Measurements from ENCODE around the gene LIPE.

Gene LIPE

DNA sequence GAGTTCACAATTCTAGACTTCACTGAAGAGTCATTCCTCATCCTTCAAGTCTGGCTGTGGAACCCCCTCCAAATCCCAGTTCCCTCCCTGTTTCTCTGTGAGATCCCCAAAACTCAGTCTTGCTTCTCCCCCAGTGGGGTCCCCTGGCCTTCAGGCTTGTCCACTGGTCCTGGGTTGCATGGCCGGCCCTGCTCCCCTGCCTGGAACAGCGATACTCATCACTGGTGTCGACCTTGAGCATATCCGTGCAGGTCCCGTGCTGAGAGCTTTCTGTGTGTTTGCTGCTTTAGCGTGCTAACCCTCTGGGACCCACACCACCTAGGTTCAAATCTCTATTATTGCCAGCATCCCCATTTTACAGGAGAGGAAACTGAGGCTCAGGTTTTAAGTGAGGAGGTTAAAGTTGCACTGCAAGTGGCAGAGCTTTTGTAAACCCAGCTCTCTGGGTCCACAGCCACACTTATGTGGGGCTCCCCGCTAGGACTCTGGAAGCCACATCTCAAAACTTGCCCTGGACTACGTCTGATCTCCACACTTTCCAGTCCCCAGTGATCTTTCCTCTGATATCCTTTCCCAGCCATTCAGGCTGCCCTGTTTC, 15.5 kb downstream of the LIPE start:
- DNase-seq (ENCODE audit: low read depth in 2 of 2) = no peak

GRCh38 chr19:42410371-42410770, 16.8 kb downstream of the LIPE start:
- DNase-seq (ENCODE audit: low read depth in 2 of 2) = no peak

- no peak for DNase-seq (ENCODE audit: low read depth in 2 of 2)
Observed at GRCh38 chr19:42409477-42409876, 17.7 kb downstream of the LIPE start.

- DNase-seq (ENCODE audit: low read depth in 2 of 2) = no peak
Observed at GRCh38 chr19:42407816-42408175, 19.4 kb downstream of the LIPE start.

DNA sequence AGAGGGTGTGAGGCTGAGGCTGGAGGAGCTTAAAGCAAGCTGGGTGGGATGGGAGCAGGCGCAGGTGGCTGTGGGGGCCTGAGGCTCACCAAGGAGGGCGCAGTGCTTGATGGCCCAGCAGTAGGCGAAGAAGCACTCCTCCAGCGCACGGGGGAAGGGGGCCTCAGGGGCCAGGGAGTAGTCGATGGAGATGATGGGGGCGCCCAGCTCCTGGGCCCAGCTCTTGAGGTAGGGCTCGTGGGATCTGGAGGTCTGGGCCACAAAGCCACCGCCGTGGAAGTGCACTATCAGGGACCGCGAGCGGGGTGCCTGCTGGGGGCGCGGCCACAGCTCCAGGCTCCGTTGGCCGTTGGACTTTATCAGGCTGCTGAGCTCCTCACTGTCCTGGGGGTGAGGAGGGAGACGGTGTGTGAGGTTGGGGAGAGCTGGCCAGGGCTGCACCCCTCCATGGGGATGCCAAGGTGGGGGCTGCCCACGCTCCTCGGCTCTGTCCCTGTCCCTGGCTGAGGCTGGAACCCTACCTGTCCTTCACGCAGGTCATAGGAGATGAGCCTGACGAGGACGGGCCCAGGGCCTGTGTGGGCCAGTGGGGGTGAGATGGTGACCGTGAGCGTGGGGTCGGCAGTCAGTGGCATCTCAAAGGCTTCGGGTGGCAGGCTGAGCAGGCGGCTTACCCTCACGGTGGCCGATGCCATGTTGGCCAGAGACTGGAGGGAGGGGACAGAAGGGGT, 19.9 kb downstream of the LIPE start:
- DNase-seq (ENCODE audit: low read depth in 2 of 2) = no peak

GRCh38 chr19:42406111-42406510, 21.1 kb downstream of the LIPE start:
- no peak for DNase-seq (ENCODE audit: low read depth in 2 of 2)

DNA sequence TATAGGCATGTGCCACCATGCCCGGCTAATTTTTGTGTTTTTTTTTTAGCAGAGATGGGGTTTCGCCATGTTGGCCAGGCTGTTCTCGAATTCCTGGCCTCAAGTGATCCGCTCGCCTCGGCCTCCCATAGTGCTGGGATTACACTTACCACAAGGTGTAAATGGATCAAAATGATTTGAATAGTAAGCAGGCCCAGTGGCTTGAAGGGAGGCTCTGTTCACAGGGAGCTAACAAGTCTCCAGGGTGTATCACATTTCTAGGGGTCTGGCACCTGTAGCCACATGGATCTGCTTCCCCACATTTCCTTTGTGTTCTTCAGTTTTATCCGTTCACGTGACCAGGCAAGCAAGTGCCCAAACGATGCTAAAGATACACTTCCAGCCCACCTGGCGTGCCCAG, 23.6 kb downstream of the LIPE start:
- no peak for DNase-seq (ENCODE audit: low read depth in 2 of 2)

DNA sequence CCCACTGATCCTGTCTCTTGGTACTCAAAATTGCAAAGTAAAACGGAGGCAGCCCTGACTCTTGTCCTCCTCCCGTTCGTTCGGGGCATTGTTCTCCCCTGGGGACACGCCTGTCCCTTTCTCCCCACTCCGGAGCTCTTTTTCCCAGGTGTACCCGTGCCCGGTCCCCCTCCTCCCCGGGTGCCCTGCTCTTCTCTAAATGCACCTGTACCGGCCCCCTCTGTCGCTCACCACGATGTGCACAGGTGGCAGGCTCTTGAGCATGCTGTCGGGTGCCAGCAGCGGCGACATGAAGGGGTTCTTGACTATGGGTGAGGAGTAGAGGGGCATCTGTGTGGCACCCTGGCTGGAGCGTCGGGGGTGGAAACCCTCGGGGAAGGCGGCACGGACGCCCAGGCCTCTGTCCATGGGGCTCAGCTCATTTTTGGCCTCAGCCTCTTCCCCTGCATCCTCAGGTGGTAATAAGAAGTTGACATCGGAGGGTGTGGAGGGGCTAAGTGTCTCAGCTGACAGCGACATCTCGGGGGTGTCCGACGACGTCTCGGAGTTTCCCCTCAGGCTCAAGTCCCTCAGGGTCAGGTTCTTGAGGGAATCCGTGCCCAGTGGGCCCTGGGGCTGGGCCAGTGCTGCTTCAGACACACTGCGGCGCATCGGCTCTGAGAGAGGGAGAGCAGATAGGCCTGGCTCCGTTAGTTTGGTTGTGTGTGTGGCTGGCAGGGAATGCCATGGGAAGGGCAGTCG, 24.6 kb downstream of the LIPE start:
- DNase-seq (ENCODE audit: low read depth in 2 of 2) = no peak

DNA sequence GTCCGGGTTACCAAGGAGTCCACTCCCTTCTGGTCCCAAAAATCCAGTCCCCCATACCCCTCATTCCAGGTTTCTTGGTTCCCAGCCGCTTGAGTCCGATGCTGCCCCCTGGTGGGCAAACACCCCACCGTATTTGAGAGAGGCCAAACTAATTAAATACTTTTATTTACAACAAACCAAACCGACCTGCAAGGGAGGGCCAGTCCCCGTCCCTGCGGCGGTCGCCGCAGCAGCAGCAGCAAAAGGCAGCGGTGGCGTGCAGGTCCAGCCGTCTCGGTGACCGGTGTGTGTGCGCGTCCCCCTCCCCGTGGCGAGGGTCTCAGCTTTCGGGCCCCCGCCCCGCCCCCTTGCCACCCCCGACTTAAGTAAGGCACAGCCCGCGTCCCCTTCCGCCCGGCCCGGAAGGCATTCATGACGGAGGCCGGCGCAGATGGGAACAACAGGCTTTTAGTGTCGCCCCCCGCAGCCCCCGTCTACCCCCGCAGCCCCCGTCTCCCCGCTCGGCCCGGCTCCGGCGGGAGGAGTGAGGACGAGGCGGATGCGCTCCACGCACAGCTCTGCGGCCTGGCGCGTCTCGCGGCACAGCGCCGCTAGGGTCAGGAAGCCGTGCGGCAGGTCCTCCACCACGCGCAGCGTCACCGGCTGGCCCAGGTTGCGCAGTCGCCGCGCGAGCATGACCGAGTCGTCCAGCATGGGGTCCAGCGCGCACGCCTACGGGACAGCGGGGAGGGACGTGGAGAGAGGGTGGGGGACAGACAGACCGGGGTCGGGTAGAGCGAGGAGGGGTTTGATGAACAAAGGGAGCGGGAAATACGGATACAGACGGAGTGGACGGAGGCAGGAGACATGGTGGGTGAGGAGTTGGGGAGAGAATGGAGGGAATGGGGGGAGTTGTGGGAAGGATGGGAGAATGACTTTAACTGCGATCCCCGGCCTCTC, 25.6 kb downstream of the LIPE start:
- DNase-seq (ENCODE audit: low read depth in 2 of 2) = peak; percentile 50 to 57

DNA sequence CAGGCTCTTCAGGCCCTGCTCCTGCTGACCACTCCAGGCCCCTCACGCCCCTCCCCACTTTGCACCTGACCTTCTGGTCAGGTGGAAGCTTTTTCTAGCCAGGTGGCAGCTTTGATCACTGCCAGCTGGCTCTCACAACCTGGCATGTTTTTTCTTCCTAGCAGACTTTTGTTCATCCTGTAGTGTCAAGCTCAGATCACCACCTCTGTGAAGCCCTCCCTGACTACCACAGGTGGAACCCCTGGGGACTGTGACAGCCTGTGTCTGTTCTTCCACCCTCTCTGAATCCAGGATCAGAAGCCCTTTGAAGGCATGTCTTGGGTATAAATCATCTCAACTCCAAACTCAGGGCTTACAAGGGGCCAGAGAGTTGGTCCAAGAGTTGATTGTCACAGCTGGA, 26.8 kb downstream of the LIPE start:
- DNase-seq (ENCODE audit: low read depth in 2 of 2) = no peak

- no peak for DNase-seq (ENCODE audit: low read depth in 2 of 2)
Observed at GRCh38 chr19:42397263-42398166, 29.7 kb downstream of the LIPE start.

DNA sequence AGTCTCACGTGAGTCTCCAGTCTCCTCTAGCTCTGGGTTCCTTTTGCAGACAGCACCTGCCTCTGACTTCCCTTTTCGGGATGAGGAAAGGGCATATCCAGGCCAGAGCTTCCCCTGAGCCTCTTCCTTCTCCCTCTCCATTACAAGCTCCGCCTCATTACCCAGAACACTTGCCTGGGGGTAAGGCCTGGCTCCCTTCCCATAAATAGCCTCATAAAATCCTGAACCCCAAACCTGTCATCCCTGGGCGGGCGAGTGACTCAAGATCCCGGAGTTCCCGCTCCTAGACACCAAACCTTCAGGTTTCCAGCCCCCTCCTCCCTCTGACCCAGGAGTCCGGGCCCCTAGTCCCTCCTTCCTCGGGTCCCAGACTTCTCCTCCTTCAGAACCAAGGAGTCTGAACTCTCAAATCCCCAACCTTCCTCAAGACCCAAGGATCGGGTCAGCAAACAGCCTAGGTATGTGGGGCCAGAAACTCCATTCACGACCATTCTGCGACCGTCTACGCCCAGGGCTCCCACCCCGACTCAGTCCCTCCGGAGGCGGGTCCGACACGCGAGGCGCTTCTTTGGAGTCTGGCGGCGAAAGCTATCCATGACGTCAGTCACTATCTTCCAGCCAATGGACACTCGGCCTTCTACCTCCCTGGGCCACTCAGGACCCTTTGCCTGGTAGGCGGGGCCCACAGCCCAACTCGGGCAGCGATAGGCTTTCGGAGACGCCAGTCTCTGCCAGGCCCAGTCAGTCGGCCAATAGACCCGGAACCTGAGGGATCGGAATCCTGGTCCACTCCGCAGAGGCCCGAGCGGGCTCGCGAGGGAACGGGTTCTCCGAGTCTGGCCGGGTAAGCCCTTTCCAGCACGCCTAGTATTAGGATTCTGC, 30.6 kb downstream of the LIPE start:
- DNase-seq (ENCODE audit: low read depth in 2 of 2) = peak; percentile 83 to 84

- no peak for DNase-seq (ENCODE audit: low read depth in 2 of 2)
Observed at GRCh38 chr19:42394751-42395150, 32.4 kb downstream of the LIPE start.

- no peak for DNase-seq (ENCODE audit: low read depth in 2 of 2)
Observed at GRCh38 chr19:42392165-42392564, 35.0 kb downstream of the LIPE start.

DNA sequence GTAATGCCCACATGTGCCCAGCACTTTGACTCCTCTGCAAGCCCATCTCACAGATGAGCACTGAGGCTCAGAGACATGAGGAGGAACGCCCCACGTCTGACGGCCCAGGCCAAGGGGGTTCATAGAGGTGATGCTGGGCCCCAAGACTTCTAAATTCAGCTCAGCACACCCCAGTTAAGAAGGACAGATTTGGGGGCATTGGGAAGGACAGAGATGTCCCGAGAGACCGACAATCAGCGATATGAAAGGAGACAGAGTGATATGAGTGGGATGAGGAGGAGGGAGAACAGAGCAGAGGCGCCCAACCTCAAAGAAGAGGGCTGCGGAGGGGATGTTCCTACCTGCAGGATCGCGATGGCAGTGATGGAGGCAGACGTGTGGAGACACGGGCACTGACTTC, 37.3 kb downstream of the LIPE start, which contains the start of gene CNFN:
TSS of gene CNFN (minus strand) at position 399 of the 400 bp plus-strand sequence. CDS start 1,260 bp downstream, outside the sequence.
- DNase-seq (ENCODE audit: low read depth in 2 of 2) = no peak

GRCh38 chr19:42388851-42389489, 38.2 kb downstream of the LIPE start:
- no peak for DNase-seq (ENCODE audit: low read depth in 2 of 2)

DNA sequence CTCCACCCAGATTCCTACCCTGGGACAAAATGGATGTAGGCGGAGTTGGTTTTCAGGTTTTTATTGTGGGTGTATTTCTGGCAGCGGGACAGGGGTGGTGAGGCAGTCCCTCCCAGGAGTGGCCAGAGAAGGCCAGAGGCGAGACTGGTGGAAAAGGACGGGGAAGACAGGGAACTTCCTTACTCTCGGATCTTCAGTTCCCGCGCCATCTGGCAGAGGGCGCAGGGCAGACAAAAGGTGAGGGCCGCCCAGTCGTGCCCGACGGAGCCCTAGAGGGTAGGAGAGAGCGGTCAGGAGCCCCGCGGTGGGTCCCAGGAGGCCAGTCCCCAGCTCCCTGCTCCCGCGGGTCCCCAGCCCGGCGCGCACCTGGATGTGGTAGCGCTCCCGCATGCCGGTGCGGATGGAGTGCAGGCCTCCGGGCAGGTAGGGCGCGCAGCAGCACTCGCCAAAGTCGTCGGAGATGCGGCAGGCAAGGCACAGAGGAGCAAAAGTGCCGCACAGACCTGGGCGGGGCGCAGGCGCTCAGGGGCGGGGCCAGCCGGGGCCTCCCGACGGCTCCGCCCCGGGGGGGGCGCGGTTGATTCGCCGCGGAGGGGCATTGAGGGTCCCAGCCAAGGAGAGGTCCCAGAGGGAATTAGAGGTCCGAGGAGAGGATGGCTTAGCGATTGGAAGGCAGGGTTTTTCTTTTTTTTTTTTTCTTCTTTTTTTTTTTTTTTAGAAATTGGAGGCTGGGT, 40.0 kb downstream of the LIPE start:
- DNase-seq (ENCODE audit: low read depth in 2 of 2) = peak; percentile 20 to 29

DNA sequence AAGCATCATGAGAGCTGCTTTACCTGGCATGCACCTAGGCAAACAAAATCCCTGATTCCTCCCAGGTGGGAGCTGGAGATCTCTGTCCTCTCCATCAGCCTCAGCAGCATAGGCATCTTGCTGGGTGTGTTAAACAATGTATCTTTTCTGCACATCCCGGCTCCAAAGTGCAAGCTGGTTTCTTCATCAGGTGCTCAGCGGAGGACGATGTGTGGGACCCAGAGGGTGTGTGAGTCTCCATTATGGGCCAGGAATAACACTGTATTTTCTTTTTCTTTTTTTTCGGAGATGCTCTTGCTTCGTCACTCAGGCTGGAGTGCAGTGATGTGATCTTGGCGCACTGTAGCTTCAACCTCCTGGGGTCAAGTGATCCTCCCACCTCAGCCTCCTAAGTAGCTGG, 47.0 kb downstream of the LIPE start:
- no peak for DNase-seq (ENCODE audit: low read depth in 2 of 2)

Data from stimulated activated CD8-positive, alpha-beta memory T cell treated with anti-CD3 and anti-CD28 coated beads, Interleukin-2, amount 100 ng/mL, for 1 hour (primary cell).